Suprapubic skin (tissue), 4 donors: ENCODE data around the gene VPS8. TPM values are rescaled to one million over a fixed set of nuclear protein-coding genes. Genes with fewer than 3 reads are reported as not detected.

Experiments used
- DNase-seq, 2 donors: peaks; one replicate each; pipeline ENCODE4 v3.0.0-alpha.2; 2019; ENCODE audit warnings: low spot score in 2 of 2
- H3K27ac ChIP-seq: fragments of 200-600 bp; sonication (generic); one replicate; pipeline ENCODE4 v1.5.1; 2019
- H3K27me3 ChIP-seq: fragments of 200-600 bp; sonication (generic); one replicate; pipeline ENCODE4 v1.5.1; 2019
- H3K36me3 ChIP-seq: fragments of 200-600 bp; sonication (generic); one replicate; pipeline ENCODE4 v1.5.1; 2019
- H3K4me1 ChIP-seq: fragments of 200-600 bp; sonication (generic); one replicate; pipeline ENCODE4 v1.5.1; 2019
- H3K4me3 ChIP-seq: fragments of 200-600 bp; sonication (generic); one replicate; pipeline ENCODE4 v1.5.1; 2019; ENCODE audit warnings: mild to moderate bottlenecking
- H3K9me3 ChIP-seq: fragments of 200-600 bp; sonication (generic); one replicate; pipeline ENCODE4 v1.5.1; 2019
- EP300 ChIP-seq: sonication (generic); formaldehyde crosslinking; IDR thresholded peaks from one replicate; pipeline ENCODE4 v1.6.1; 2017; ENCODE audit warnings: antibody characterized with exemption
- POLR2A ChIP-seq, 2 donors: fragments of 450-650 bp; IDR thresholded peaks; one replicate each; pipeline ENCODE4 v1.6.1; 2017; ENCODE audit warnings: antibody characterized with exemption in 2 of 2, mild to moderate bottlenecking in 2 of 2, moderate library complexity in 2 of 2
- POLR2AphosphoS5 ChIP-seq, 3 donors: sonication (generic); formaldehyde crosslinking; IDR thresholded peaks; one replicate each; pipeline ENCODE4 v1.6.1; 2017; ENCODE audit warnings: antibody characterized with exemption in 3 of 3
- WGBS: methylation state at CpG from one replicate; pipeline ENCODE4 v1.1.5; 2018; 5-methylcytosine and 5-hydroxymethylcytosine counted together
- total RNA-seq, 4 donors: library from RNA; depleted of rRNA; stranded (reverse); fragments of >200 nt; gene quantifications; one replicate each; pipeline ENCODE4 v1.1.0, GENCODE V29; 2016
- TF ChIP-seq, protein P1 (sequence below), 2 donors: fragments of 200-600 bp in 1 of 2; fragments of 450-650 bp in 1 of 2; sonication (generic) in 1 of 2; IDR thresholded peaks; one replicate each; pipeline ENCODE4 v1.5.1; 2016 to 2019; ENCODE audit warnings: antibody characterized with exemption in 2 of 2, mild to moderate bottlenecking in 1 of 2, moderate library complexity in 1 of 2

Gene VPS8
- total RNA-seq, 4 donors from 2014 or later = 36.1 to 93.8 (median 57.2) TPM

DNA sequence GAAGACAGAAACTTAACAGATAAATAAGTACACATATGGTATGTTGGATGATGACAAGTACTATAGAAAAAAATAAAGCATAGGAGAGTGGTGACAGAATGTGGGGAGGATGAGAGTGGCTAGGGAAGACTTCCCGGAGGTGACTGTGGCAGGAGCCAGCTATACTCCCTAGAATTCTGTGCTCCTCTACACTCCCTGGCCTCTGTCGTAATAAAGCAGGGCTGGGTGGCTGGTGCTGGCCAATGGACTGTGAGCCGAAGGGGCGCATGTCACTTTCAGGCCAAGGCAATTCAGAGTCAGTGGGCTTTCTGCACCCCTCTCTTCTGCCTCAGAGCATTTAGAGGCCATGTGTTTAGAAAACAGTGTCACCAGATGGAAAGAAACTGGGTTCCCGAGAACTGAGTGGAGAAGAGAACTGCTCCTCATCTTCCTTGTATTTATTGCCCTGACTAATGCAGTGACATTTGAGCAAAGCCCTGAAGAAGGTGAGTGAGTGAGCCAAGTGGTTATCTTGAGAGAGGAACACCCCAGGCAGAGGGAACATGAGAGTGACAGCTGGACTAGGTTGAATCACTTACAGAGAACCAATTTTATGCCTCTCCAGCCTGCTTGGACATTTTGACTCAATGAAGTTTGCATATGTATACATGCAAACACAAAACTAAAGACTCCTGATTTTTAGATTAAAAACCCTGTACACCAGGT lies 5.2 kb upstream of the VPS8 start:
- no peaks in the 10 kb centered on the region for H3K9me3 ChIP-seq
- peaks cover 5% of the 10 kb centered on the region for H3K4me1 ChIP-seq
- H3K27me3 ChIP-seq = no peaks in the 10 kb centered on the region
- TF ChIP-seq, protein P1, sequence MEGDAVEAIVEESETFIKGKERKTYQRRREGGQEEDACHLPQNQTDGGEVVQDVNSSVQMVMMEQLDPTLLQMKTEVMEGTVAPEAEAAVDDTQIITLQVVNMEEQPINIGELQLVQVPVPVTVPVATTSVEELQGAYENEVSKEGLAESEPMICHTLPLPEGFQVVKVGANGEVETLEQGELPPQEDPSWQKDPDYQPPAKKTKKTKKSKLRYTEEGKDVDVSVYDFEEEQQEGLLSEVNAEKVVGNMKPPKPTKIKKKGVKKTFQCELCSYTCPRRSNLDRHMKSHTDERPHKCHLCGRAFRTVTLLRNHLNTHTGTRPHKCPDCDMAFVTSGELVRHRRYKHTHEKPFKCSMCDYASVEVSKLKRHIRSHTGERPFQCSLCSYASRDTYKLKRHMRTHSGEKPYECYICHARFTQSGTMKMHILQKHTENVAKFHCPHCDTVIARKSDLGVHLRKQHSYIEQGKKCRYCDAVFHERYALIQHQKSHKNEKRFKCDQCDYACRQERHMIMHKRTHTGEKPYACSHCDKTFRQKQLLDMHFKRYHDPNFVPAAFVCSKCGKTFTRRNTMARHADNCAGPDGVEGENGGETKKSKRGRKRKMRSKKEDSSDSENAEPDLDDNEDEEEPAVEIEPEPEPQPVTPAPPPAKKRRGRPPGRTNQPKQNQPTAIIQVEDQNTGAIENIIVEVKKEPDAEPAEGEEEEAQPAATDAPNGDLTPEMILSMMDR (IDR thresholded peaks at IDR 0.05) = no peak
- TF ChIP-seq POLR2A (IDR thresholded peaks at IDR 0.05) (no peak), POLR2AphosphoS5 (IDR thresholded peaks at IDR 0.05) (no peak), EP300 (no peak)
- 94% methylated on average over 5 of the region's 5 CpGs for WGBS
- no peak overlapping the region for H3K4me3 ChIP-seq
- H3K27ac ChIP-seq = no peak overlapping the region
- no peak for DNase-seq
- H3K36me3 ChIP-seq = no peaks in the 10 kb centered on the region

DNA sequence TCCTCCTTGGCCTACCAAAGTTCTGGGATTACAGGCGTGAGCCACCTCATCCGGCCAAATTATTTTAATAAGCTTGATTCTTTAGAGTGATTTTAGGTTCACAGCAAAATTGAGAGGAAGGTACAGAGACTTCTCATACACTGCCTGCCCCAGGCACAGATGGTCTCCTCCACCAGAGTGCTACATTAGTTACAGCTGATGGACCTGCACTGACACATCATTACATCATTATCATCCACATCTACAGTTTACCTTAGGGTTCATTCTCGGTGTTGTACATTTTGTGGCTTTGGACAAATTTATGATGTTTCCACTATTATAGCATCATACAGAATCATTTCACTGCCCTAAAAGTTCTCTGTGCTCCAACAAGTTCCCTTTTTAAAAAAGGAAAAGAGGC lies 4.4 kb upstream of the VPS8 start:
- Histone ChIP-seq H3K9me3 (no peaks in the 10 kb centered on the region), H3K36me3 (no peaks in the 10 kb centered on the region), H3K4me3 (no peak overlapping the region), H3K27me3 (no peaks in the 10 kb centered on the region), H3K4me1 (peaks cover 7% of the 10 kb centered on the region), H3K27ac (no peak overlapping the region)
- TF ChIP-seq EP300 = no peak
- no peak for TF ChIP-seq POLR2A (IDR thresholded peaks at IDR 0.05)
- TF ChIP-seq, protein P1 (IDR thresholded peaks at IDR 0.05) = no peak
- 89% methylated on average over 3 of the region's 3 CpGs for WGBS
- DNase-seq = no peak

- DNase-seq = no peak
Observed at GRCh38 chr3:184808021-184808420, 3.9 kb upstream of the VPS8 start.

GRCh38 chr3:184810146-184810545 lies 1.8 kb upstream of the VPS8 start:
- WGBS = 88% methylated on average over 3 of the region's 3 CpGs

More at GRCh38 chr3:184808021-184808420, 3.9 kb upstream of the VPS8 start:
- Histone ChIP-seq H3K4me3 (no peak overlapping the region), H3K4me1 (peaks cover 11% of the 10 kb centered on the region), H3K9me3 (no peaks in the 10 kb centered on the region), H3K27ac (no peak overlapping the region), H3K36me3 (no peaks in the 10 kb centered on the region), H3K27me3 (no peaks in the 10 kb centered on the region)
- no peak for TF ChIP-seq EP300
- TF ChIP-seq, protein P1 (IDR thresholded peaks at IDR 0.05) = no peak
- TF ChIP-seq POLR2AphosphoS5 (IDR thresholded peaks at IDR 0.05) = no peak
- no peak for TF ChIP-seq POLR2A (IDR thresholded peaks at IDR 0.05)
- 44% methylated on average over 4 of the region's 4 CpGs for WGBS

GRCh38 chr3:184811034-184811433 lies 932 bp upstream of the VPS8 start:
- Histone ChIP-seq H3K9me3 (no peaks in the 10 kb centered on the region), H3K27me3 (no peaks in the 10 kb centered on the region)
- WGBS = 89% methylated on average over 3 of the region's 3 CpGs

More at GRCh38 chr3:184810146-184810545, 1.8 kb upstream of the VPS8 start:
- no peaks in the 10 kb centered on the region for H3K36me3 ChIP-seq
- peaks cover 25% of the 10 kb centered on the region for H3K4me1 ChIP-seq
- DNase-seq = no peak
- no peak overlapping the region for H3K4me3 ChIP-seq
- no peak for TF ChIP-seq POLR2A (IDR thresholded peaks at IDR 0.05)
- TF ChIP-seq POLR2AphosphoS5 (IDR thresholded peaks at IDR 0.05) = no peak
- TF ChIP-seq, protein P1 (IDR thresholded peaks at IDR 0.05) = no peak
- TF ChIP-seq EP300 = no peak
- H3K27ac ChIP-seq = no peak overlapping the region
- no peaks in the 10 kb centered on the region for H3K9me3 ChIP-seq
- H3K27me3 ChIP-seq = no peaks in the 10 kb centered on the region

More at GRCh38 chr3:184811034-184811433, 932 bp upstream of the VPS8 start:
- peaks cover 25% of the 10 kb centered on the region for H3K4me1 ChIP-seq
- no peak for DNase-seq
- no peak overlapping the region for H3K4me3 ChIP-seq
- H3K36me3 ChIP-seq = no peaks in the 10 kb centered on the region
- TF ChIP-seq EP300 (no peak), POLR2AphosphoS5 (IDR thresholded peaks at IDR 0.05) (no peak), POLR2A (IDR thresholded peaks at IDR 0.05) (no peak)
- TF ChIP-seq, protein P1 (IDR thresholded peaks at IDR 0.05) = no peak
- no peak overlapping the region for H3K27ac ChIP-seq
